ENCODE data around the gene PACS2.
A peak's percentile ranks its signal among the peaks of the same experiment; 100 is the strongest.

PACS2 gene

DNA sequence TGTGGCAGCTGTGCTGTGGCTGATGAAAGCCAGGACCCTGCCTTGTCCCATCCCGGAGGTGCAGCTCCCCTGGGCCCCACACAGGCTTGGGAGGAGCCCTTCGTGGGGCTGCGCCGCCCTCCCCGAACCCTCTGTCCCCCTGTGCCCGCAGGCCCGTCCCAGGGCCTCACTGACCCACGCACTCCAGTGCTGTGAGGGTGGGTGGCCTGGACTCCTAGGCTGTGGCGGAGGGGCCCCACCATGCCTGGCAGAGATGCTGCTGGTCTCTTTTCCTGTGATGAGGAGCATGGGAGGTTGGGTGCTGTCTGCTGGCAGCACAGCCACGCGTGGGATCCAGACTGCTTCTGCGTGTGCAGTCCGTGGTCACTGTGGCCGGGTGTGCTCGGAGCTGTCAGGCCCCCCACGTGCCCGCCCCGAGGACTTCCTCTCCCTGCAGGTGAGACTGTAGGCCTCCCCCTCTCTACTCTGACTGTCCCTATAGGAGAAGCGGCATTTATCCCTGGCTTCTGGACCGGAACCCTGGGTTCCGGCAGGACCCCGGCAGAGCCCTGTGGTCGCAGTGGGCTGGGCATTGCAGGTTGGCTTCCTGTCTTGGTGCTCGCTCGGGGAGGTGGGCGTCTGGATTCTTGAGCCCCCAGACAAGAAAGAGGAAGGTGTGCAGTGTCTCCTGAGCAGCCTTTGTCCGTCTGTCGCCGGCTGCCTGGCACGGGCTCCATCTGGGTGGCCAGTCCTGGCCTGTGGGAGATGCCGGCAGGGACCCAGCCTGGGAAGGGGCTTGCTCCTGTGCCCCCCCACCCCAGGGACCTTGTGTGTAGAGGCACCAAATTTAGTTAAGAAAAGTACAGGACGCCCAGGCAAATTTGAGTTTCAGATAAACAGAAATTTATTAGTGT, 107.4 kb downstream of the PACS2 start:
- TF ChIP-seq, protein P1, sequence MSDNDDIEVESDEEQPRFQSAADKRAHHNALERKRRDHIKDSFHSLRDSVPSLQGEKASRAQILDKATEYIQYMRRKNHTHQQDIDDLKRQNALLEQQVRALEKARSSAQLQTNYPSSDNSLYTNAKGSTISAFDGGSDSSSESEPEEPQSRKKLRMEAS (IDR thresholded peaks at IDR 0.05; ENCODE audit: low read depth, low read length) = peak; percentile 16; the same call in 1 of the 2 replicates
- TF ChIP-seq, protein P2, sequence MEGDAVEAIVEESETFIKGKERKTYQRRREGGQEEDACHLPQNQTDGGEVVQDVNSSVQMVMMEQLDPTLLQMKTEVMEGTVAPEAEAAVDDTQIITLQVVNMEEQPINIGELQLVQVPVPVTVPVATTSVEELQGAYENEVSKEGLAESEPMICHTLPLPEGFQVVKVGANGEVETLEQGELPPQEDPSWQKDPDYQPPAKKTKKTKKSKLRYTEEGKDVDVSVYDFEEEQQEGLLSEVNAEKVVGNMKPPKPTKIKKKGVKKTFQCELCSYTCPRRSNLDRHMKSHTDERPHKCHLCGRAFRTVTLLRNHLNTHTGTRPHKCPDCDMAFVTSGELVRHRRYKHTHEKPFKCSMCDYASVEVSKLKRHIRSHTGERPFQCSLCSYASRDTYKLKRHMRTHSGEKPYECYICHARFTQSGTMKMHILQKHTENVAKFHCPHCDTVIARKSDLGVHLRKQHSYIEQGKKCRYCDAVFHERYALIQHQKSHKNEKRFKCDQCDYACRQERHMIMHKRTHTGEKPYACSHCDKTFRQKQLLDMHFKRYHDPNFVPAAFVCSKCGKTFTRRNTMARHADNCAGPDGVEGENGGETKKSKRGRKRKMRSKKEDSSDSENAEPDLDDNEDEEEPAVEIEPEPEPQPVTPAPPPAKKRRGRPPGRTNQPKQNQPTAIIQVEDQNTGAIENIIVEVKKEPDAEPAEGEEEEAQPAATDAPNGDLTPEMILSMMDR (IDR thresholded peaks at IDR 0.05; ENCODE audit: low read depth, low read length) = no peak
- peak overlapping the region; percentile 86 for H3K4me3 ChIP-seq (ENCODE audit: low read depth, low read length)
- peak; percentile 64 for DNase-seq (ENCODE audit: low read depth)

DNA sequence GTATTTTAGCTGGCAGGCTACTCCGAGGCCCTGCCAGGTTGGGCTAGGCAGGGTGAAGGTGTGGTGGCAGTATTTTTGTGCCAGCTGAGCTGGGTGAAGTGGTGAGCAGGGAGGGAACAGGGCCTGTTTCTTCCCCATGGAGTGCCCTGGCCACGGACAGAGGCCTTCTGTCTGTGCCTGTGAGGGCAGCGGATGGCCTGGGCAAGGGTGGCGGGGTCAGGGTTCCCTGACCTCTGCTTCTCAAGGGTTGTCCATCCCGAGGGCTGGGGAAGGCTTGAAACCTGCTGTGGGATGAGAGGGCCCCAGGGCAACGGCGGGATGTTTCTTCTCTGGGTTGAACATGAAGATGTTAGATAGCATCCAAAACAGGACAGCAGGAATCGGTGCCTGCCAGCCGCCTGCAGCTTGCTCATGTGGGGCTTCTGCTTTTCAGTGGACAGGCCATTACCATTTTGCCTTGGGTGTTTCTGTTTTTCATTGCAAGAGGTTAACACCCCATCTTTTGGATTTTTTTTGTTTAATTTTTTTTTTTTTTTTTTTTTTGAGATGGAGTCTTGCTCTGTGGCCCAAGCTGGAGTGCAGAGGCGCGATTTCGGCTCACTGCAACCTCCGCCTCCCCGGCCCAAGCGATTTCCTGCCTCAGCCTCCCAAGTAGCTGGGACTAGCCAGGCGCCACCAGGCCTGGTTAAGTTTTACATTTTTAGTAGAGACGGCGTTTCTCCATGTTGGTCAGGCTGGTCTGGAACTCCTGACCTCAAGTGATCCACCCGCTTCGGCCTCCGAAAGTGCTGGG, 108.3 kb downstream of the PACS2 start:
- H3K4me3 ChIP-seq (ENCODE audit: low read depth, low read length) = peak overlapping the region; percentile 7
- DNase-seq (ENCODE audit: low read depth) = no peak
- TF ChIP-seq, protein P2 (IDR thresholded peaks at IDR 0.05; ENCODE audit: low read depth, low read length) = no peak
- TF ChIP-seq, protein P1 (IDR thresholded peaks at IDR 0.05; ENCODE audit: low read depth, low read length) = no peak
- no peak for TF ChIP-seq MYC (IDR thresholded peaks at IDR 0.05; ENCODE audit: low read depth, low read length)
- TF ChIP-seq POLR2A (IDR thresholded peaks at IDR 0.05; ENCODE audit: extremely low read depth, insufficient read length) = no peak

DNA sequence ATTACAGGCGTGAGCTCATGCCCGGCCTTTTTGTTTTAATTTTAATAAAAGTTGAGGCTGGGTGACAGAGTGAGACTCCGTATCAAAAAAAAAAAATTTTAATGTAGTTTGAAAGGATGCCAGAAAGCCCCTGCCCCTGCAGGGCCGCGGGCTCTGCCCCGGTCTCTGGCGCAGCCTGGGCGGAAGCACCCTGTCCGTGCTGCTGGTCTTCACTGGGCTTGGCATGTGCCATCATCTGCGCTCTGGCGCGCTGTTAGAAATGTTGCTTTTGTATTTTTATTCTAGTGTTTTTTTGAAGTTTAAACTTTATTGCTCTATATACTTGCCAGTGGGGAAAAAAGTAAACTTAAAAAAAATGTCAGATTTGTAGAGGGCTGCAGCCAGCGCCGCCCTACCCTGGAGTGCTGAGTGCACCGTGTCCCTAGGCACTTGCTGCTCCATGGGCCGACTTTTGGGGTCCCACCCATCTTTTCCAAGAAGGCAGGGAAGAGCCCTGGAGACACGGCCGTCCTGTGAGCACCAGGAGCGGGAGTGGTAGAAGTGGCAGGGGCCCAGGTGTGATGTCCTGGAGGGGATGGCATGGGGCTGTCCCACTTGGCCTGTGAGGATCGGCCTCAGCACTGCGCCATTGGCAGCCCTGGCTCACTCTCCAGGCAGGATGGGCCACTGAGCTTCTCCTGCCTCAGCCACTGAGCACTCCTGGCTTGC, 109.1 kb downstream of the PACS2 start:
- TF ChIP-seq, protein P1 (IDR thresholded peaks at IDR 0.05; ENCODE audit: low read depth, low read length) = no peak
- TF ChIP-seq MYC (IDR thresholded peaks at IDR 0.05; ENCODE audit: low read depth, low read length) (no peak), POLR2A (IDR thresholded peaks at IDR 0.05; ENCODE audit: extremely low read depth, insufficient read length) (no peak)
- TF ChIP-seq, protein P2 (IDR thresholded peaks at IDR 0.05; ENCODE audit: low read depth, low read length) = no peak
- no peak for DNase-seq (ENCODE audit: low read depth)
- no peak overlapping the region for H3K4me3 ChIP-seq (ENCODE audit: low read depth, low read length)

DNA sequence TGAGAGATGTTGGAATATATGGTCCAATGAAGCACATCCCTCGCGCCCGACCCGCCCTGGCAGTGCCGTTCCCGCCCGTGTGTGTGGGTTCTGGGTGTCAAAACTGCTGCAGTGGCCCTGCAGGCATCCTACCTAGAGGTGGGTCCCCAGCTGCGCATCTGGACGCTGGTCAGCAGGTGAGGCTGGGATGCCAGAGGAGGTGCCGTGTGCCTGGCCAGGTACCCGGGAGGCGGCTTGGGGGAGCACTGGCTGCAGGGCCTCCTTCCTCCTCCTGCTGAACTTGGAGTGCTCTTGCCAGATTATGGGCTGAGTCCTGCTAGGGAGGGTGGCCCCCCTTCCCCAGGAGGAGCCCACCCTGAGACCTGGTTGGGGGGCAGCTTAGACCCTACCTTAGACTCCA, 110.3 kb downstream of the PACS2 start:
- DNase-seq (ENCODE audit: low read depth) = no peak
- H3K4me3 ChIP-seq (ENCODE audit: low read depth, low read length) = no peak overlapping the region
- TF ChIP-seq, protein P1 (IDR thresholded peaks at IDR 0.05; ENCODE audit: low read depth, low read length) = no peak
- TF ChIP-seq POLR2A (IDR thresholded peaks at IDR 0.05; ENCODE audit: extremely low read depth, insufficient read length) (no peak), MYC (IDR thresholded peaks at IDR 0.05; ENCODE audit: low read depth, low read length) (no peak)
- TF ChIP-seq, protein P2 (IDR thresholded peaks at IDR 0.05; ENCODE audit: low read depth, low read length) = no peak

DNA sequence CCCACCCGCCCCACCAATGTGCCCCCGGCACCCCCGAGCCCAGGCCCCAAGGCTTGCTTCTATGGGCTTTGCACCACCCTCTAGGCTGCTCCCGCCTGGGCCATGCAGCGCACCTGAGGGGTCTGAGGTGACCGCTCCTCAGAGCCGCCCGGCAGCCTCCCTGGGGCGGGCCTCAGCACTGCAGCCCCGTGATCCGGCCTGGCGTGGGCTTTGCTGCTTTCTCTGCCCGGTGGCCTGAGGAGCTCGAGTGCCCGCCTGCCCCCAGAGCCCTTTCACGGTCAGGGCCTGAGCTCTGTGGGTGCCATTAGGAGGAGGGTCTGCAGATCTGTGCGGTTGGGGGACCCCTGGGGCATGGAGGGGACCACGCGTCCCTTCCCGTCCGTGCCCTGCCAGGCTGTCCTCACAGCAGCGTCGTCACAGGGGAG, 111.3 kb downstream of the PACS2 start:
- TF ChIP-seq, protein P2 (IDR thresholded peaks at IDR 0.05; ENCODE audit: low read depth, low read length) = no peak
- TF ChIP-seq, protein P1 (IDR thresholded peaks at IDR 0.05; ENCODE audit: low read depth, low read length) = no peak
- TF ChIP-seq POLR2A (IDR thresholded peaks at IDR 0.05; ENCODE audit: extremely low read depth, insufficient read length) (no peak), MYC (IDR thresholded peaks at IDR 0.05; ENCODE audit: low read depth, low read length) (no peak)
- DNase-seq (ENCODE audit: low read depth) = no peak
- no peak overlapping the region for H3K4me3 ChIP-seq (ENCODE audit: low read depth, low read length)
